IMR-90 (cell line): ENCODE data around the gene SEC16A. TPM values are rescaled to one million over a fixed set of nuclear protein-coding genes. Genes with fewer than 3 reads are reported as not detected.

Experiments used
- ATAC-seq: fragments of 200-7000 bp; cut with Tn5 transposase; 2 replicates; pipeline ENCODE4 v1.9.1; 2020; ENCODE audit warnings: low read depth, mild to moderate bottlenecking, moderate library complexity
- BruUV-seq: library from RNA; stranded (reverse); fragments of 400-500 nt; replicated peaks from 2 replicates; lab custom pipeline; 2021; lab: Mats Ljungman, UMichigan
- CTCF ChIA-PET: fragments of 300-600 bp; formaldehyde crosslinking; extraction: SDS; loops from one replicate; lab custom pipeline; 2021; ENCODE audit warnings: antibody characterized with exemption; lab: Yijun Ruan, JAX
- POLR2A ChIA-PET: fragments of 300-600 bp; sonication (Branson Sonifier 250); formaldehyde crosslinking; loops from one replicate; lab custom pipeline; 2022; ENCODE audit warnings: antibody characterized with exemption; ENCODE audit not compliant: unreplicated experiment; lab: Charles Lee
- DNase-seq: peaks from one replicate; pipeline ENCODE4 v3.0.0; 2013
- H2AFZ ChIP-seq: replicated peaks from 2 replicates; pipeline ENCODE3; 2013; ENCODE audit warnings: low read length, mild to moderate bottlenecking; ENCODE audit not compliant: poor library complexity
- H2AK5ac ChIP-seq: 2 replicates; pipeline ENCODE4 v1.6.1; 2013; ENCODE audit warnings: low read depth, low read length, inconsistent platforms
- H2AK9ac ChIP-seq: replicated peaks from 2 replicates; pipeline ENCODE3; 2013; ENCODE audit warnings: mild to moderate bottlenecking, low read depth, low read length, moderate library complexity; ENCODE audit not compliant: poor library complexity
- H2BK120ac ChIP-seq: 2 replicates; pipeline ENCODE4 v1.6.1; 2013; ENCODE audit warnings: low read depth, low read length, inconsistent platforms
- H2BK15ac ChIP-seq: 3 replicates; pipeline ENCODE4 v1.6.1; 2013; ENCODE audit warnings: low read depth, low read length, inconsistent platforms
- H2BK20ac ChIP-seq: 2 replicates; pipeline ENCODE4 v1.6.1; 2013; ENCODE audit warnings: low read depth, mild to moderate bottlenecking, inconsistent platforms, low read length, moderate library complexity
- H2BK5ac ChIP-seq: 2 replicates; pipeline ENCODE4 v1.6.1; 2013; ENCODE audit warnings: mild to moderate bottlenecking, low read depth, low read length, inconsistent platforms; ENCODE audit not compliant: poor library complexity, severe bottlenecking
- H3K14ac ChIP-seq: replicated peaks from 2 replicates; pipeline ENCODE4 v1.6.1; 2013; ENCODE audit warnings: low read depth, low read length, inconsistent platforms
- H3K18ac ChIP-seq: 2 replicates; pipeline ENCODE4 v1.6.1; 2013; ENCODE audit warnings: low read depth, low read length, control low read depth
- H3K23ac ChIP-seq: 2 replicates; pipeline ENCODE4 v1.6.1; 2013; ENCODE audit warnings: low read depth, low read length, inconsistent platforms
- H3K27ac ChIP-seq: 2 replicates; pipeline ENCODE4 v1.5.1; 2013; ENCODE audit warnings: mild to moderate bottlenecking, control low read depth, low read length; ENCODE audit not compliant: insufficient read depth
- H3K27me3 ChIP-seq: 2 replicates; pipeline ENCODE4 v1.6.1; 2013; ENCODE audit warnings: low read length; ENCODE audit not compliant: control insufficient read depth, insufficient read depth
- H3K36me3 ChIP-seq: 2 replicates; pipeline ENCODE4 v1.6.1; 2013; ENCODE audit warnings: low read length, mixed read lengths; ENCODE audit not compliant: control insufficient read depth, insufficient read depth
- H3K4ac ChIP-seq: 2 replicates; pipeline ENCODE4 v1.6.1; 2013; ENCODE audit warnings: low read depth, low read length, inconsistent platforms
- H3K4me1 ChIP-seq: 2 replicates; pipeline ENCODE4 v1.6.1; 2013; ENCODE audit warnings: low read length, mixed read lengths; ENCODE audit not compliant: control insufficient read depth, insufficient read depth
- H3K4me2 ChIP-seq: 2 replicates; pipeline ENCODE4 v1.6.1; 2013; ENCODE audit warnings: low read depth, mild to moderate bottlenecking, control low read depth, low read length, moderate library complexity
- H3K4me3 ChIP-seq: 2 replicates; pipeline ENCODE4 v1.5.1; 2013; ENCODE audit warnings: low read depth, mild to moderate bottlenecking, control low read depth, low read length, moderate library complexity; ENCODE audit not compliant: insufficient read depth
- H3K56ac ChIP-seq: 2 replicates; pipeline ENCODE4 v1.6.1; 2013; ENCODE audit warnings: low read length, inconsistent platforms; ENCODE audit not compliant: insufficient read depth; ENCODE audit errors: extremely low read depth
- H3K79me1 ChIP-seq, 2 experiments: 2 replicates each; pipeline ENCODE4 v1.6.1; 2013; ENCODE audit warnings: low read length in 2 of 2, inconsistent platforms in 1 of 2, low read depth in 1 of 2
- H3K9ac ChIP-seq: 2 replicates; pipeline ENCODE4 v1.6.1; 2013; ENCODE audit warnings: low read depth, low read length, control low read depth
- H3K9me1 ChIP-seq: 2 replicates; pipeline ENCODE4 v1.6.1; 2013; ENCODE audit warnings: low read length, inconsistent platforms; ENCODE audit not compliant: insufficient read depth
- H3K9me3 ChIP-seq: 2 replicates; pipeline ENCODE4 v1.6.1; 2013; ENCODE audit warnings: low read length; ENCODE audit not compliant: control insufficient read depth, insufficient read depth
- H4K20me1 ChIP-seq: 2 replicates; pipeline ENCODE4 v1.6.1; 2013; ENCODE audit warnings: low read length, inconsistent platforms; ENCODE audit not compliant: insufficient read depth
- H4K5ac ChIP-seq: 2 replicates; pipeline ENCODE4 v1.6.1; 2013; ENCODE audit warnings: mild to moderate bottlenecking, low read depth, low read length, control low read depth
- H4K8ac ChIP-seq, 2 experiments: 2 replicates each; pipeline ENCODE4 v1.6.1; 2013; ENCODE audit warnings: low read depth in 2 of 2, low read length in 2 of 2, control low read depth in 1 of 2, inconsistent platforms in 1 of 2
- H4K91ac ChIP-seq: 2 replicates; pipeline ENCODE4 v1.6.1; 2013; ENCODE audit warnings: low read depth, low read length, inconsistent platforms; ENCODE audit not compliant: insufficient read depth
- BHLHE40 ChIP-seq: fragments of 150-350 bp; IDR thresholded peaks from 2 replicates; pipeline ENCODE4 v1.6.1; 2016; ENCODE audit warnings: mild to moderate bottlenecking, low read depth, low read length
- CEBPB ChIP-seq: IDR thresholded peaks from 2 replicates; pipeline ENCODE4 v1.6.1; 2012; ENCODE audit warnings: low read depth, low read length, improper control_type of control experiment
- CHD1 ChIP-seq: IDR thresholded peaks from 2 replicates; pipeline ENCODE4 v1.6.1; 2012; ENCODE audit warnings: low read depth, low read length, improper control_type of control experiment
- FOS ChIP-seq: fragments of 150-350 bp; IDR thresholded peaks from 2 replicates; pipeline ENCODE4 v1.6.1; 2016; ENCODE audit warnings: low read depth, low read length
- MAFK ChIP-seq: IDR thresholded peaks from 2 replicates; pipeline ENCODE4 v1.6.1; 2012; ENCODE audit warnings: low read depth, low read length, improper control_type of control experiment
- MAZ ChIP-seq: IDR thresholded peaks from 2 replicates; pipeline ENCODE4 v1.6.1; 2012; ENCODE audit warnings: low read depth, mild to moderate bottlenecking, low read length, improper control_type of control experiment, moderate library complexity, borderline replicate concordance
- MXI1 ChIP-seq: IDR thresholded peaks from 2 replicates; pipeline ENCODE4 v1.6.1; 2012; ENCODE audit warnings: low read depth, mild to moderate bottlenecking, low read length, moderate library complexity, borderline replicate concordance
- NFE2L2 ChIP-seq: fragments of 150-350 bp; IDR thresholded peaks from 2 replicates; pipeline ENCODE4 v1.6.1; 2016; ENCODE audit warnings: low read depth, mild to moderate bottlenecking, low read length
- POLR2A ChIP-seq: IDR thresholded peaks from 2 replicates; pipeline ENCODE4 v1.6.1; 2012; ENCODE audit warnings: mild to moderate bottlenecking, low read depth, low read length
- RAD21 ChIP-seq: IDR thresholded peaks from 2 replicates; pipeline ENCODE4 v1.6.1; 2012; ENCODE audit warnings: low read length, improper control_type of control experiment
- RCOR1 ChIP-seq: IDR thresholded peaks from 2 replicates; pipeline ENCODE4 v1.6.1; 2012; ENCODE audit warnings: mild to moderate bottlenecking, low read length, improper control_type of control experiment; ENCODE audit not compliant: insufficient replicate concordance
- RFX5 ChIP-seq: IDR thresholded peaks from 2 replicates; pipeline ENCODE4 v1.8.0; 2012; ENCODE audit warnings: low read depth, mild to moderate bottlenecking, low read length, moderate library complexity
- SMC3 ChIP-seq: fragments of 150-350 bp; IDR thresholded peaks from 2 replicates; pipeline ENCODE4 v1.6.1; 2016; ENCODE audit warnings: low read depth, mild to moderate bottlenecking, antibody characterized with exemption, low read length, moderate library complexity
- WGBS, 2 experiments: methylation state at CpG; one replicate each; pipeline versions ENCODE4 v1.1.5 to v1.1.7; 2013; ENCODE audit warnings: missing lambda C conversion rate in 2 of 2; ENCODE audit not compliant: insufficient read length in 1 of 2; ENCODE audit errors: extremely low coverage in 2 of 2; 5-methylcytosine and 5-hydroxymethylcytosine counted together
- dilution Hi-C: fragments of 300-500 bp; cut with HindIII; formaldehyde crosslinking; loops from one replicate; pipeline ENCODE4 v1.14.3; 2018; ENCODE audit warnings: low sequenced_read_pairs; ENCODE audit not compliant: unreplicated experiment
- in situ Hi-C: fragments of 300-500 bp; cut with MboI; formaldehyde crosslinking; loops from 3 replicates; pipeline ENCODE4 v1.14.3; 2019; ENCODE audit warnings: low sequenced_read_pairs, inconsistent platforms, mixed read lengths
- intact Hi-C: fragments of 100-400 bp; cut with micrococcal nuclease; formaldehyde crosslinking; loops from 2 replicates; pipeline ENCODE4 v1.10.0; 2022
- polyA plus RNA-seq, 3 experiments: library from polyadenylated mRNA; depleted of rRNA; stranded (reverse); fragments of >200 nt; gene quantifications; 2 replicates each; pipeline ENCODE4 v1.2.3, GENCODE V29; 2012; ENCODE audit warnings: low replicate concordance in 1 of 3
- total RNA-seq: library from RNA; depleted of rRNA; stranded (reverse); fragments of >200 nt; gene quantifications from 2 replicates; pipeline ENCODE4 v1.2.3, GENCODE V29; 2012
- TF ChIP-seq, protein P1 (sequence below): fragments of 150-350 bp; IDR thresholded peaks from 2 replicates; pipeline ENCODE4 v1.6.1; 2016; ENCODE audit warnings: low read depth, mild to moderate bottlenecking, low read length, moderate library complexity, borderline replicate concordance
- TF ChIP-seq, protein P2 (sequence below): fragments of 150-350 bp; IDR thresholded peaks from 2 replicates; pipeline ENCODE4 v1.6.1; 2017; ENCODE audit warnings: mild to moderate bottlenecking, antibody characterized with exemption, low read length, low read depth
- TF ChIP-seq, protein P3 (sequence below): conservative IDR thresholded peaks from 2 replicates; pipeline ENCODE4 v1.5.1; 2012; ENCODE audit warnings: mild to moderate bottlenecking, low read depth, low read length, improper control_type of control experiment

The SEC16A gene
- total and polyA plus RNA-seq, 2 of the 4 experiments (the other 2 are of a cell fraction), result 12.2 to 48.1 TPM

DNA sequence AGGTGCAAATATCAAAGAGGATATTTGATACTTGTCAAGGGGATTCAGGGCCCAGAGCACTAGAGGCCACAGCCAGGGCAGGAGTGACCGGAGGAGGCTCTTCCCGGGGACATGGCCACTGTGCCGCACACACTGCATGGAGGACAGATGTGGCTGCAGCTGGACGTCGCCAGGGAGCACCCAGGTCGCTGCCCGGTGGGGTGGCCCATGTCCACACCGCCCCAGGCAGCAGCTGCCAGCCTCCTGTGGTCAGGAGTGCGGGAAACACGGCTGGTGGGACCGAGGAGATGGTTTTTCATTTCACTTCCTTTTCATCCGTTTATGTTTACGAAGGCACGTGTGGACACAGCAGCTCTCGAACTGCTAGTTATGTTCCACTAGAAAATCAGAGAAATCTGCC, 15.1 kb downstream of the SEC16A start:
- no peak overlapping the region for H2BK5ac ChIP-seq
- intact Hi-C loops, result no loop called here

More for the DNA sequence above, 15.1 kb downstream of the SEC16A start:
- H2AK5ac ChIP-seq, result no peak overlapping the region
- no TSS peak for BruUV-seq
- H4K5ac ChIP-seq, result no peak overlapping the region
- H3K4ac ChIP-seq, result no peak overlapping the region
- DNase-seq, result no peak
- H4K20me1 ChIP-seq, result peaks cover 74% of the 10 kb centered on the region
- no peak overlapping the region for H4K8ac ChIP-seq
- CTCF ChIA-PET, result interaction anchor here (0.5 kb wide), 1 partner anchor 12 kb away, joined by 3 read pairs; no protein-coding TSS in a partner anchor
- no peaks in the 10 kb centered on the region for H3K4me1 ChIP-seq
- no peak overlapping the region for H3K56ac ChIP-seq
- H3K9ac ChIP-seq, result no peak overlapping the region
- dilution Hi-C loops, result no loop called here
- H3K27ac ChIP-seq, result no peak overlapping the region
- H2BK20ac ChIP-seq, result no peak overlapping the region
- H3K27me3 ChIP-seq, result no peaks in the 10 kb centered on the region
- no peak overlapping the region for H3K23ac ChIP-seq
- no peaks in the 10 kb centered on the region for H3K9me1 ChIP-seq
- peaks cover 87% of the 10 kb centered on the region for H3K36me3 ChIP-seq
- H2BK15ac ChIP-seq, result no peak overlapping the region
- no peak for ATAC-seq
- no peaks in the 10 kb centered on the region for H3K9me3 ChIP-seq
- no peak overlapping the region for H3K14ac ChIP-seq
- H3K79me1 ChIP-seq, result peaks cover 36 to 73% of the 10 kb centered on the region in 2 experiments
- no peak overlapping the region for H2BK120ac ChIP-seq
- H3K4me2 ChIP-seq, result no peak overlapping the region
- no peak overlapping the region for H3K4me3 ChIP-seq
- H2AK9ac ChIP-seq, result no peak overlapping the region
- H3K18ac ChIP-seq, result no peak overlapping the region
- TF ChIP-seq CEBPB, result no peak
- TF ChIP-seq RFX5, result no peak
- no peak for TF ChIP-seq RAD21
- TF ChIP-seq FOS, result no peak
- TF ChIP-seq, protein P1, sequence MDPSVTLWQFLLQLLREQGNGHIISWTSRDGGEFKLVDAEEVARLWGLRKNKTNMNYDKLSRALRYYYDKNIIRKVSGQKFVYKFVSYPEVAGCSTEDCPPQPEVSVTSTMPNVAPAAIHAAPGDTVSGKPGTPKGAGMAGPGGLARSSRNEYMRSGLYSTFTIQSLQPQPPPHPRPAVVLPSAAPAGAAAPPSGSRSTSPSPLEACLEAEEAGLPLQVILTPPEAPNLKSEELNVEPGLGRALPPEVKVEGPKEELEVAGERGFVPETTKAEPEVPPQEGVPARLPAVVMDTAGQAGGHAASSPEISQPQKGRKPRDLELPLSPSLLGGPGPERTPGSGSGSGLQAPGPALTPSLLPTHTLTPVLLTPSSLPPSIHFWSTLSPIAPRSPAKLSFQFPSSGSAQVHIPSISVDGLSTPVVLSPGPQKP, result no peak
- TF ChIP-seq NFE2L2, result no peak
- no peak for TF ChIP-seq BHLHE40
- no peak for TF ChIP-seq POLR2A
- no peak for TF ChIP-seq SMC3
- no peak for TF ChIP-seq MXI1
- no peak for TF ChIP-seq RCOR1
- no peak for TF ChIP-seq MAFK
- TF ChIP-seq CHD1, result no peak
- TF ChIP-seq MAZ, result no peak
- TF ChIP-seq, protein P2, sequence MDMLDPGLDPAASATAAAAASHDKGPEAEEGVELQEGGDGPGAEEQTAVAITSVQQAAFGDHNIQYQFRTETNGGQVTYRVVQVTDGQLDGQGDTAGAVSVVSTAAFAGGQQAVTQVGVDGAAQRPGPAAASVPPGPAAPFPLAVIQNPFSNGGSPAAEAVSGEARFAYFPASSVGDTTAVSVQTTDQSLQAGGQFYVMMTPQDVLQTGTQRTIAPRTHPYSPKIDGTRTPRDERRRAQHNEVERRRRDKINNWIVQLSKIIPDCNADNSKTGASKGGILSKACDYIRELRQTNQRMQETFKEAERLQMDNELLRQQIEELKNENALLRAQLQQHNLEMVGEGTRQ, result no peak
- TF ChIP-seq, protein P3, sequence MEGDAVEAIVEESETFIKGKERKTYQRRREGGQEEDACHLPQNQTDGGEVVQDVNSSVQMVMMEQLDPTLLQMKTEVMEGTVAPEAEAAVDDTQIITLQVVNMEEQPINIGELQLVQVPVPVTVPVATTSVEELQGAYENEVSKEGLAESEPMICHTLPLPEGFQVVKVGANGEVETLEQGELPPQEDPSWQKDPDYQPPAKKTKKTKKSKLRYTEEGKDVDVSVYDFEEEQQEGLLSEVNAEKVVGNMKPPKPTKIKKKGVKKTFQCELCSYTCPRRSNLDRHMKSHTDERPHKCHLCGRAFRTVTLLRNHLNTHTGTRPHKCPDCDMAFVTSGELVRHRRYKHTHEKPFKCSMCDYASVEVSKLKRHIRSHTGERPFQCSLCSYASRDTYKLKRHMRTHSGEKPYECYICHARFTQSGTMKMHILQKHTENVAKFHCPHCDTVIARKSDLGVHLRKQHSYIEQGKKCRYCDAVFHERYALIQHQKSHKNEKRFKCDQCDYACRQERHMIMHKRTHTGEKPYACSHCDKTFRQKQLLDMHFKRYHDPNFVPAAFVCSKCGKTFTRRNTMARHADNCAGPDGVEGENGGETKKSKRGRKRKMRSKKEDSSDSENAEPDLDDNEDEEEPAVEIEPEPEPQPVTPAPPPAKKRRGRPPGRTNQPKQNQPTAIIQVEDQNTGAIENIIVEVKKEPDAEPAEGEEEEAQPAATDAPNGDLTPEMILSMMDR, result no peak
- H2AFZ ChIP-seq, result peak overlapping the region; percentile 43
- H4K91ac ChIP-seq, result no peak overlapping the region
- 100% methylated on average over 2 of the region's 15 CpGs; no CpG with 5 or more reads in 1 of the 2 experiments for WGBS, 2 experiments
- in situ Hi-C loops, result no loop called here
- POLR2A ChIA-PET, result no interaction called here
